CD8-positive, alpha-beta memory T cell (primary cell): ENCODE measurements around the gene IRAK1. TPM values are rescaled to one million over a fixed set of nuclear protein-coding genes. Genes with fewer than 3 reads are reported as not detected.

Experiments used
- CTCF ChIA-PET: fragments of 350-600 bp; sonication (Branson Sonifier 250); formaldehyde crosslinking; loops from one replicate; lab custom pipeline; 2021; ENCODE audit warnings: antibody characterized with exemption; lab: Charles Lee
- POLR2A ChIA-PET: fragments of 350-600 bp; sonication (Branson Sonifier 250); formaldehyde crosslinking; loops from one replicate; lab custom pipeline; 2021; ENCODE audit warnings: antibody characterized with exemption; lab: Charles Lee
- DNase-seq, 5 donors: peaks; one replicate each; pipeline versions ENCODE4 v3.0.0 to v3.0.0-alpha.2; 2020 to 2022; ENCODE audit warnings: mixed read lengths in 1 of 5
- H3K27ac ChIP-seq: one replicate; pipeline ENCODE4 v1.7.0; 2013; ENCODE audit warnings: low read depth, mild to moderate bottlenecking, low read length, moderate library complexity
- H3K27me3 ChIP-seq: 2 replicates; pipeline ENCODE4 v1.7.0; 2013; ENCODE audit warnings: low read length, mild to moderate bottlenecking; ENCODE audit not compliant: insufficient read depth, poor library complexity, severe bottlenecking
- H3K36me3 ChIP-seq: 2 replicates; pipeline ENCODE4 v1.7.0; 2013; ENCODE audit warnings: mild to moderate bottlenecking, low read length, moderate library complexity; ENCODE audit not compliant: insufficient read depth
- H3K4me1 ChIP-seq: 2 replicates; pipeline ENCODE4 v1.7.0; 2013; ENCODE audit warnings: mild to moderate bottlenecking, low read length, moderate library complexity; ENCODE audit not compliant: insufficient read depth
- H3K4me3 ChIP-seq: 2 replicates; pipeline ENCODE4 v1.7.0; 2013; ENCODE audit warnings: mild to moderate bottlenecking, low read length
- H3K9me3 ChIP-seq: 2 replicates; pipeline ENCODE4 v1.7.0; 2013; ENCODE audit warnings: mild to moderate bottlenecking, low read length
- H3K27ac Mint-ChIP-seq, 8 donors: one replicate each; pipeline ENCODE4 v1.8.0; 2020 to 2021; ENCODE audit warnings: mixed read lengths in 8 of 8, mild to moderate bottlenecking in 6 of 8, inconsistent platforms in 3 of 8, moderate library complexity in 3 of 8
- H3K27me3 Mint-ChIP-seq, 2 donors: one replicate each; pipeline ENCODE4 v1.8.0; 2020 to 2021; ENCODE audit warnings: mixed read lengths in 2 of 2, mild to moderate bottlenecking in 1 of 2, moderate library complexity in 1 of 2
- H3K36me3 Mint-ChIP-seq, 3 donors: one replicate each; pipeline ENCODE4 v1.8.0; 2020 to 2021; ENCODE audit warnings: mixed read lengths in 3 of 3, inconsistent platforms in 1 of 3, mild to moderate bottlenecking in 1 of 3
- H3K4me1 Mint-ChIP-seq, 3 donors: one replicate each; pipeline ENCODE4 v1.8.0; 2020 to 2021; ENCODE audit warnings: mixed read lengths in 3 of 3, inconsistent platforms in 1 of 3, mild to moderate bottlenecking in 1 of 3
- H3K4me3 Mint-ChIP-seq, 7 donors: one replicate each; pipeline ENCODE4 v1.8.0; 2020 to 2021; ENCODE audit warnings: mixed read lengths in 7 of 7, mild to moderate bottlenecking in 6 of 7, moderate library complexity in 4 of 7, inconsistent platforms in 2 of 7
- H3K9me3 Mint-ChIP-seq, 5 donors: one replicate each; pipeline ENCODE4 v1.8.0; 2020 to 2022; ENCODE audit warnings: mixed read lengths in 5 of 5, mild to moderate bottlenecking in 3 of 5, moderate library complexity in 2 of 5, inconsistent platforms in 1 of 5
- polyA plus RNA-seq: library from polyadenylated mRNA; unstranded; fragments of 300-500 nt; fragmentation: Illumina TruSeq; gene quantifications from one replicate; pipeline ENCODE4 v1.2.3, GENCODE V29; 2021
- total RNA-seq, 2 experiments: library from RNA; stranded (reverse); gene quantifications; one replicate each; pipeline ENCODE4 v1.2.3, GENCODE V29; 2021

Gene IRAK1
- total and polyA plus RNA-seq, 3 experiments from 2014 or later, result 58.0 to 214 (median 208) TPM

DNA sequence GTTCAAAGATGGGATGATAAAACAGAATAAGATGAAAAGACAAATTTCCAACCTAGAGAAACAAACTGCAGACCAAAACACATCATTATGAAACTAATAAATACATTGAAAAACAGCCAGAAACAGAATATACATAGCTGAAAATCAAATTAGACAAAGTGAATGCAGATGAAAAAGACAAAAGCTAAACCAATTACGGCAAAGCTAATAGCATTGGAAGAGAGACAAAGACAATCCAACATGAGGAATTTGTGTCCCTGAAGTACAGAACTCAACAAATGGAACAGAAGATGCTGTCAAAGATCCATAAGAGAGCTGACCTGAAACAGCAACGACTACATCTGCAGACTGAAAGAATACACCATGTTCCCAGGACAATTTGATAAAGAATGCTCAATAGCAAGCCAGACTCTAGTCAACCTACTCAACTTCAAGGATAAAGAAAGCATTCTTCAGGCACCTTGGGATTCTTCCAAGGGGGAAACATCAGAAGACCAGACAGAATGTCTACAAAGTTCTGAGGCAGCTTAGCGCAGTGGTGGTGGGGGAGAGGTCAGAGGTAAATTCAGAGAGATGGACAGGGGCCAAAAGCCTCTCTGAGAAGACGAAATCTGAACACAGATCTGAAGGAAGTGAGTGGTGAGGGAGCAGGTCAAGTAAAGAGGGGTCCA, 27.4 kb upstream of the IRAK1 start:
- peaks cover 0 to 19% of the 10 kb centered on the region in 2 donors for H3K27me3 Mint-ChIP-seq
- peak overlapping the region in 6 of 8 donors; percentile 24 to 79 (median 56) for H3K27ac Mint-ChIP-seq
- peaks cover 15% of the 10 kb centered on the region for H3K36me3 ChIP-seq
- no peak for DNase-seq
- peaks cover 0 to 83% (median 4%) of the 10 kb centered on the region in 3 donors for H3K36me3 Mint-ChIP-seq
- H3K9me3 Mint-ChIP-seq, result no peaks in the 10 kb centered on the region
- peaks cover 38 to 75% (median 44%) of the 10 kb centered on the region in 3 donors for H3K4me1 Mint-ChIP-seq
- H3K4me3 Mint-ChIP-seq, result peak overlapping the region in 1 of 7 donors; percentile 59
- POLR2A ChIA-PET, result no interaction called here
- no peaks in the 10 kb centered on the region for H3K9me3 ChIP-seq
- CTCF ChIA-PET, result interaction anchor here (0.9 to 1.2 kb wide), 2 partner anchors 27 to 40 kb away, joined by 3 read pairs; partner anchors contain the start of gene IRAK1
- peaks cover 15% of the 10 kb centered on the region for H3K4me1 ChIP-seq
- H3K27ac ChIP-seq, result no peak overlapping the region
- no peak overlapping the region for H3K4me3 ChIP-seq
- no peaks in the 10 kb centered on the region for H3K27me3 ChIP-seq

GRCh38 chrX:154046031-154046781, 26.5 kb upstream of the IRAK1 start:
- Mint-ChIP-seq H3K4me1 (peaks cover 36 to 74% (median 41%) of the 10 kb centered on the region in 3 donors), H3K9me3 (no peaks in the 10 kb centered on the region), H3K27ac (peak overlapping the region in 4 of 8 donors; percentile 64 to 79 (median 70)), H3K27me3 (peaks cover 0 to 16% of the 10 kb centered on the region in 2 donors), H3K4me3 (no peak overlapping the region), H3K36me3 (peaks cover 0 to 85% (median 1%) of the 10 kb centered on the region in 3 donors)
- Histone ChIP-seq H3K27me3 (no peaks in the 10 kb centered on the region), H3K36me3 (peaks cover 15% of the 10 kb centered on the region), H3K4me1 (peaks cover 6% of the 10 kb centered on the region), H3K4me3 (no peak overlapping the region), H3K9me3 (no peaks in the 10 kb centered on the region), H3K27ac (no peak overlapping the region)
- POLR2A ChIA-PET, result no interaction called here
- CTCF ChIA-PET, result no interaction called here
- no peak for DNase-seq

GRCh38 chrX:154044091-154044490, 24.4 kb upstream of the IRAK1 start:
- Histone ChIP-seq H3K4me3 (no peak overlapping the region), H3K4me1 (no peaks in the 10 kb centered on the region), H3K9me3 (no peaks in the 10 kb centered on the region), H3K27ac (no peak overlapping the region), H3K27me3 (no peaks in the 10 kb centered on the region), H3K36me3 (peaks cover 5% of the 10 kb centered on the region)
- Mint-ChIP-seq H3K9me3 (no peaks in the 10 kb centered on the region), H3K27ac (peak overlapping the region in 2 of 8 donors; percentile 39 to 68), H3K4me1 (peaks cover 27 to 71% (median 38%) of the 10 kb centered on the region in 3 donors), H3K27me3 (peaks cover 0 to 13% of the 10 kb centered on the region in 2 donors), H3K4me3 (no peak overlapping the region), H3K36me3 (peaks cover 0 to 79% (median 0%) of the 10 kb centered on the region in 3 donors)
- DNase-seq, result no peak
- CTCF ChIA-PET, result no interaction called here
- POLR2A ChIA-PET, result no interaction called here

DNA sequence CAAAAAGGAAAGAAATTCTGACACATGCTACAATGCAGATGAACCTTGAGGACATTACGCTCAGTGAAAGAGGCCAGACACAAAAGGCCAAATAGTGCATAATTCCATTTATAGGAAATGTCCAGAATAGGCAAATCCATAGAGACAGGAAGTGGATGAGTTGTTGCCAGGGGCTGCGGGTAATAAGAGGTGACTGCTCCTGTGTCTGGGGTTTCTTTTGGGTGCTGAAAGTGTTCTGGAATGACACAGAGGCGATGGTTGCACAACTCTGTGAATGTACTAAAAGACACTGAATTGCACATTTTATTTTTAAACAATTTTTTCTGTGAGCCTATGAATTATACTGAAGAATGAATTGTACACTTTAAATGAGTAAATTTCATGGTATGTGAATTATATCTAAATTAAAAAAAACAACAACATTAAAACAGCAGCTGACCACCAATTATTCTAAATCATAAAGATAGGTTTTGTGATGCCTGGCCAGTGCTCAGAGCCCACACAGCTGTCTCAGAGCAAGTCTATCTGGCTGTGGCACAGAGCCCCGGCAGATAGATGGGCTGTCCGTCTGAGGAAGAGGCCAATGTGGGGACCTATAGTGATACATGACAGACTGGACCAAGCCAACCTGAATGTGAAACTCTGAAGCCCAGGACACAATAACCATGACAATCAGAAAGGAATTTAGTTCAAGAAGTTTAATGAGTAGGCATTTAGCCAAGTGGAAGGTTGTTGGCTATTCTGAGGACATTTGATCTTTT, 23.5 kb upstream of the IRAK1 start:
- peaks cover 0 to 78% (median 0%) of the 10 kb centered on the region in 3 donors for H3K36me3 Mint-ChIP-seq
- H3K4me1 Mint-ChIP-seq, result peaks cover 28 to 68% (median 38%) of the 10 kb centered on the region in 3 donors
- Histone ChIP-seq H3K4me1 (no peaks in the 10 kb centered on the region), H3K4me3 (no peak overlapping the region), H3K27ac (no peak overlapping the region), H3K36me3 (peaks cover 5% of the 10 kb centered on the region), H3K27me3 (no peaks in the 10 kb centered on the region), H3K9me3 (no peaks in the 10 kb centered on the region)
- DNase-seq, result no peak
- H3K4me3 Mint-ChIP-seq, result no peak overlapping the region
- H3K9me3 Mint-ChIP-seq, result no peaks in the 10 kb centered on the region
- H3K27me3 Mint-ChIP-seq, result peaks cover 0 to 8% of the 10 kb centered on the region in 2 donors
- H3K27ac Mint-ChIP-seq, result peak overlapping the region in 2 of 8 donors; percentile 19 to 65
- CTCF ChIA-PET, result no interaction called here
- POLR2A ChIA-PET, result no interaction called here

DNA sequence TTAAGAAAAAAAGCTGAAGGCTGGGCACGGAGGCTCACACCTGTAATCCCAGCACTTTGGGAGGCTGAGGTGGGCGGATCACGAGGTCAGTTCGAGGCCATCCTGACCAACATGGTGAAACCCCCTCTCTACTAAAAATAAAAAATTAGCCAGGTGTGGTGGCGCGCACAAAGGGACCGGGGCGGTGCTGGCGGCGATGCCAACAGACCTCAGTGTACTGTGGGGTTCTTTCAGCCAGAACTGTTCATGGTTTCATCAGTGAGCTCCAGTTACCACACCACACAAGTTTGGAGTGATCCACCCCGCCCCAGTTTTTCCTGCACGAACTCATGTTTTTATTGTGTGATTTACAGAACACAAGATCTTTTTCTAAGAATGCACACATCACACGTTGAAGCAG, 21.2 kb upstream of the IRAK1 start:
- peaks cover 25 to 65% (median 38%) of the 10 kb centered on the region in 3 donors for H3K4me1 Mint-ChIP-seq
- no peak overlapping the region for H3K27ac ChIP-seq
- ChIA-PET POLR2A (no interaction called here), CTCF (interaction anchor here (1.1 to 2.3 kb wide), 2 partner anchors 20 to 27 kb away, joined by 4 to 7 read pairs; no protein-coding TSS in a partner anchor)
- H3K36me3 ChIP-seq, result no peaks in the 10 kb centered on the region
- DNase-seq, result no peak
- H3K4me1 ChIP-seq, result no peaks in the 10 kb centered on the region
- no peaks in the 10 kb centered on the region for H3K27me3 ChIP-seq
- H3K9me3 ChIP-seq, result no peaks in the 10 kb centered on the region
- peaks cover 0 to 6% of the 10 kb centered on the region in 2 donors for H3K27me3 Mint-ChIP-seq
- H3K4me3 Mint-ChIP-seq, result no peak overlapping the region
- H3K9me3 Mint-ChIP-seq, result no peaks in the 10 kb centered on the region
- H3K27ac Mint-ChIP-seq, result peak overlapping the region in 1 of 8 donors; percentile 39
- peaks cover 0 to 68% (median 0%) of the 10 kb centered on the region in 3 donors for H3K36me3 Mint-ChIP-seq
- H3K4me3 ChIP-seq, result no peak overlapping the region

DNA sequence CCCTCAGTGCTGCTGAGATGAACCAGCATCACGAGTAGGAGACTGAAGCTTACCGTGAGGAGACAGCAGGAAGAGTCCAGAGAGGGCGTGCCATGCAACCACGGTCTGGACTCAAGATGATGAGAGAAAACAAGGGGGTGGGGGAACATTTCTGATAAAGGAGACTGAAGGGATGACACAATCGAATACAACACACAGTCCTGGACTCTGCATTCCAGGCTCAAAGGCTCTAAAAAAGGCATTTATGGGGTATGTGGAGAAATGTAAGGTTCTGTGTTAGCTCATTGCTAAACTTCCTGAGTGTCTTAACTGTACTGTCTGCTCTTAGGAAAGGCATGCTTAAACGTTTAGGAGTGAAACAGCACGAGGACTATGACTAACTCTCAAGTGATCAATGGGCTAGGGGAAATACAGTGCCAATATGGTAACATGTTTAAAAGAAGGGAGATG, 20.6 kb upstream of the IRAK1 start:
- H3K27ac Mint-ChIP-seq, result peak overlapping the region in 6 of 8 donors; percentile 11 to 61 (median 30)
- H3K36me3 Mint-ChIP-seq, result peaks cover 0 to 64% (median 0%) of the 10 kb centered on the region in 3 donors
- H3K4me3 ChIP-seq, result no peak overlapping the region
- H3K27me3 Mint-ChIP-seq, result peaks cover 0 to 6% of the 10 kb centered on the region in 2 donors
- H3K27ac ChIP-seq, result no peak overlapping the region
- CTCF ChIA-PET, result interaction anchor here (1.4 to 2.3 kb wide), 2 partner anchors 27 to 277 kb away, joined by 3 to 7 read pairs; no protein-coding TSS in a partner anchor
- DNase-seq, result no peak
- H3K4me1 ChIP-seq, result no peaks in the 10 kb centered on the region
- H3K4me3 Mint-ChIP-seq, result no peak overlapping the region
- no peaks in the 10 kb centered on the region for H3K36me3 ChIP-seq
- POLR2A ChIA-PET, result no interaction called here
- H3K4me1 Mint-ChIP-seq, result peaks cover 25 to 64% (median 38%) of the 10 kb centered on the region in 3 donors
- H3K9me3 Mint-ChIP-seq, result no peaks in the 10 kb centered on the region
- H3K27me3 ChIP-seq, result no peaks in the 10 kb centered on the region
- no peaks in the 10 kb centered on the region for H3K9me3 ChIP-seq

GRCh38 chrX:154039577-154039976, 19.9 kb upstream of the IRAK1 start:
- peaks cover 25 to 65% (median 45%) of the 10 kb centered on the region in 3 donors for H3K4me1 Mint-ChIP-seq
- Histone ChIP-seq H3K27ac (no peak overlapping the region), H3K27me3 (no peaks in the 10 kb centered on the region), H3K4me3 (no peak overlapping the region), H3K9me3 (no peaks in the 10 kb centered on the region), H3K4me1 (no peaks in the 10 kb centered on the region), H3K36me3 (no peaks in the 10 kb centered on the region)
- H3K36me3 Mint-ChIP-seq, result peaks cover 0 to 64% (median 0%) of the 10 kb centered on the region in 3 donors
- H3K9me3 Mint-ChIP-seq, result no peaks in the 10 kb centered on the region
- ChIA-PET CTCF (interaction anchor here (1.4 kb wide), 2 partner anchors 12 to 276 kb away, joined by 3 read pairs; no protein-coding TSS in a partner anchor), POLR2A (no interaction called here)
- H3K4me3 Mint-ChIP-seq, result peak overlapping the region in 1 of 7 donors; percentile 74
- peak overlapping the region in 3 of 8 donors; percentile 52 to 68 (median 67) for H3K27ac Mint-ChIP-seq
- DNase-seq, result no peak
- peaks cover 0 to 5% of the 10 kb centered on the region in 2 donors for H3K27me3 Mint-ChIP-seq
